HG03045 (cell line): ENCODE measurements around the gene SRP68.

ENCODE experiments used
- ATAC-seq: cut with Tn5 transposase; IDR thresholded peaks from one replicate; pipeline ENCODE4 v1.9.1; 2021; ENCODE audit warnings: mild to moderate bottlenecking, moderate library complexity; ENCODE audit not compliant: unreplicated experiment

SRP68 gene

DNA sequence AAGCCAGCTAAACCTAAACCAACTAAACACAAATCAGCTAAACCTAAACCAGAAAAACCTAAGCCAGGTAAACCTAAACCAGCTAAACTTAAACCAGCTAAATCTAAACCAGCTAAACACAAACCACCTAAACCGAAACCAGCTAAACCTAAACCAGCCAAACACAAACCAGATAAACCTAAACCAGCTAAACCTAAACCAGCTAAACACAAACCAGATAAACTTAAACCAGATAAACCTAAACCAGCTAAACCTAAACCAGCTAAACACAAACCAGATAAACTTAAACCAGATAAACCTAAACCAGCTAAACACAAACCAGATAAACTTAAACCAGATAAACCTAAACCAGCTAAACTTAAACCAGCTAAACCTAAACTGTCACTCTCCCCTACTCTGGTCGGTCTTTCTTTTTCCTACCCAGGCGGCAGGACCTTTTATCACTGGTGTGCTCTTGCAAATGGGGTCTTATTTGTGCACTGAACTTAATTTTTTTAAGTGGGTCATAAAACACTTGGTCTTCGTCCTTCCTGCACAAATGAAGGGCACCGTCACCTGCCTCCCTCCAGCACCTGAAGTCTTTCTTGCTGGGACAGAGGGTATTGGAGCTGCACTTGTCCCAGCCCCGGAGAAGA is 52.4 kb downstream of the SRP68 start:
- ATAC-seq = no peak

DNA sequence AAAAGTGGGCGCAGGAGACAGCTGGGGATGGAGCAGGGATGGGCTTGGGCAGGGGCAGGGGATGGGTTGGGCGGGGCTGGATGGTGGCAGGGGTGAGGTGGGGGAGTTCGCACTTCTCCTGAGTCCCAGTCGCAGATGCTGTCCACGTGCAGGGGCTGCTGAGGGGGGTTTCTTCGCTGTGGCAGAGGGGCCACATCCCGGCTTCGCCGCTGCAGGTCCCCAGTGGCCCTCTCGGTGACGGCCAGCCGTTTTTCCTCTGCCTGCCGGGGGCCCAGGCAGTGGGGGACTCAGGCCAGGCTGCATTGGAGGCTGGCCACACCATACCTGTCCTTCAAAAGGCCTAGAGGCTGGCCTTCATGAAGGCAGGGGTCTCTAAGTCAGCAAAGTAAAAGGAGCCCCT is 53.5 kb downstream of the SRP68 start:
- ATAC-seq = no peak

- no peak for ATAC-seq
Observed at GRCh38 chr17:76018340-76018680, 54.0 kb downstream of the SRP68 start.

DNA sequence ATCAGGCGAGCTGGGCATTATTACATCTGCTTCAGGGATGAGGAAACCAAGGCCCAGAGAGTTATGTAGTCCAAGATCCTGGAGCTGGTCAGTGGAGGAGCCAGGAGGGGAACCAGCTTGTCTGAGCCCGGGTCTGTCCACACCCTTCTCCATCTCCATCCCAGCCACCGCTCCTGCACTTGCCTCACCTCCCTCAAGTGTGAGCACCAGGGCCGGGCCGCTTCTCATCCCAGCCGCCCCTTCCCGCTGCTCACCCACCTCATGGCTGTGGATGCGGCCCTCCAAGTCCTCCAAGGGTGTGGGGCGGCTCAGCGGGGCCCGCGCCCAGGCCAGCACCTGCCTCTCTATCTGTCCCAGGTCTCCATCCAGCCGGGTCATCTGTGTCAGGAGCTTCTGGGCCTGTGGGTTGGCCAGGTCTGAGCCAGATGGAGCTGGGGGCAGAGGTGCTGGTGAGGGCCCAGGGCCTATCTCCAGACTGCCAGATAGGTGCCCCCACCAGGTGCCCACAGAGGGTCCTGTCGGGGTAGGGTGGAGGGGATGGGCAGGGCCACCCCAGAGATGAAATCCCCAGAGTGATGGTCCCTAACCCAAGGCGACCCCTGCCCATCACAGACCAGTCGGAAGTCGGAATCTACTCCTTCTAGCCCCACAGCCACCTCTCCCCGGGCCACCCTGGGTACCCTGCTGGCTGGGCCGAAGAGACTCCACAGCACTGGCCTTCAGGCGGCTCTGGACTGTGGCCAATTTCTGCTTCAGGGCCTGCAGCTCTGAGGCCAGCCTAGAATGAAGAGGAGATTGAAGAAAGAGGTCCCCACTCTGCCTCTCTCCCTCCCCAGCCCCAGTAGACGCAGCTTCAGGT is 54.6 kb downstream of the SRP68 start:
- no peak for ATAC-seq

DNA sequence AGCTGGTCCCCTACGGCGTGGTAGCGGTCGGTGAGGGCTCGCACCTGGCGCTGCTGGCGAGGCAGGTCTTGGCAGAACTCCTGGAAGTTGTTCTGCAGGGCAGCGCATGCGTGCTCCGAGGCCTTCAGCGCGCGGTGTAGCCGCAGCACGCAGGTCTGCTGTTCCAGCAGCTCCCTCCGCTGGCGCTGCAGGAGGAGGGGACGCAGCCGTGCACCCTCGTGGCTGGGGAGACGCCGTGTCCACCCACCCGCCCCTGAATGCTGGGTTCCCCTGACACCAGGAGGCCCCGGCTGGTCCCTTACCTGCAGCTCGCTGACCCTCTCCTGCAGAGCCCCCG is 57.4 kb downstream of the SRP68 start:
- no peak for ATAC-seq

- no peak for ATAC-seq
Observed at GRCh38 chr17:76014100-76014924, 58.0 kb downstream of the SRP68 start.

DNA sequence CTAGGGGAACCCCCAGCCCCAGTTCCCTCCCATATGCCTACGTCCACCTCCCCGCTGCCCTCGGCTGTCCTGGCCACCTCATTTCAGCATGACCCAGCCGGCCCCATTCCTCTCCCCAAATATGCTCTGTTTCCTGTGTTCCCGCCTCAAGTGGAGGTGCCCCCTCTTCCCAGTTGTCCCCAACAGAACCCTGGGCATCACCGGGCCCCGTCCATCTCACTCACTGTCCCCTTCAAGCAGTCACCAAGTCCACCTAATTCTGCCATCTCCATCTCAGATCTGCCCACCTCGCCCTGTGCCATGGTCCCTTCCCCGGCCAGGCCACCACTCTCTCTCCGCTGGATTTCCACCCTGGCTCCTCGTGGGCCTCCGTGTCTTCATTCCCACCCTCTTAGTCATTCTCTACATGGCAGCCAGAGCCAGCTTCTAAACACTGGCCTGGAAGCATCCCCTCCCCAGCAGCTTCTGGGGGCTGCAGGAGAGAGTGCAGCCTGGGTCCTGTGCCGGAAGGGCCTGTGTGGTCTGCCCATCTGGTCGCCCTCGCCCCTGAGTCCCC is 58.9 kb downstream of the SRP68 start:
- ATAC-seq = no peak

GRCh38 chr17:76011951-76012350 is 60.4 kb downstream of the SRP68 start:
- no peak for ATAC-seq

DNA sequence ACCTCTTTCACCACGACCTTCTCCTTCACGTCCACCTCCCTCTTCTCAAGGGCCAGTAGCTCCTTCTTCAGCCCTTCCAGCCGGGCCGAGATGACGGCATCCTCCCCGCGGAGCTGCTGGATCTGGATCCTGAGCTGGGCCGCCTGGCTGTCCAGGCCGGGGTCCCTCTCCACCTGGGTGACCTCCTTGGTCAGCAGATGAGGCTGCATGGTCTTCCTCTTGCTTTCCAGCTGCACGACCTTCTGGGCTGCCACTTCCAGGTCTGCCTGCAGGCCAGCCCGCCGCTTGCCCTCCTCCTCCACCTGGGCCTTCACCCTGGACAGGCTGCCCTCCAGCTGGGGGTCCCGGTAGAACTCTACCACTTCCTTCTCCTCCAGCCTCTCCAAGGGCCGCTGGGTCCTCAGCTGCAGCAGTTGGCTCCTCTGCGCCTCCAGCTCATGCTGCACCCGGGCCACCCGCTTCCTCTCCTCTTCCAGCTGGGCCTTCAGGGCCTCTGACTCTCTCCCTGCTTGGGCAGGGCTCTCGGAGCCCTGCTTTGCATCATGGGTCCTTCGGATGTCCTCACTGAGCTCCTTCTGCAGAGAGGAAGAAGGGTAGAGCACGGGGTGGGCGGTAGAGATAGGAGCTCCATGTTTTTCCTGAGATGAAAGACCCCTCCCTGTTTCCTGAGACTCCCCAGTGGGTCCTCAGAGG is 62.2 kb downstream of the SRP68 start:
- ATAC-seq = no peak

- no peak for ATAC-seq
Observed at GRCh38 chr17:76009447-76009846, 62.9 kb downstream of the SRP68 start.

- ATAC-seq = no peak
Observed at GRCh38 chr17:76008630-76009425, 63.5 kb downstream of the SRP68 start.

DNA sequence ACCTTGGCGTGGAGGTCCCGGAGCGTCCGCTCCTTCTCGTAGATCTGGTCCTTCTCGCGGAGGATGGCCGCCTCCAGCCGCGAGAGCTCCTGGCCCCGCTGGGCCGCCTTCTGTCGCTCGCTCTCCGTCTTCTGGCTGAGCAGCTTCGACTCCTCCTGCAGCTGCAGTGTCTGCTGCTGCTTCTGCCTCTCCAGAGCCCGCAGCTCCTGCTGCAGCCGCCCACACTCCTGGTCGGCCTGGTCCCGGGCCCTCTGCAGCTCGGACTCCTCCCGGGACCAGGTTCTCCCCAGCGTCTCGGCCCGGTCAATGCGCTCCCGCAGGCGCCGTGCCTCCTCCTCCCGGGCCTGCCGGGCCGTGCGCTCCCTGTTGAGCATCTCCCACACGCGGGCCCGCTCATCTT is 64.1 kb downstream of the SRP68 start:
- ATAC-seq = no peak

DNA sequence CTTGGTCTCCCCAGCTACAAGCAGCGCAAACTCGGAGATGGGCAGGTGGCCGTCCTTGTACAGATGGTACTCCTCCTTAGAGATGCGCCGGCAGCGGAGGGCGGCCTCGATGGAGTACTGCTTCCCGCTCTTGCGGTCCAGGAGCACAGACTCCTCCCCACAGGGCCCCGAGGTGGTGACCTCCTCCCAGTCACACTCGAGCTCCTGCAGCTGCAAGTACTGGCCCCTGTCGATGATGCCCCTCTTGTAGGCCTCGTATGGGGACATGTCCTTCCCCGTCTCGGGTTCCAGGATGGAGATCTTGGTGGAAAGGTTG is 64.5 kb downstream of the SRP68 start:
- ATAC-seq = no peak

DNA sequence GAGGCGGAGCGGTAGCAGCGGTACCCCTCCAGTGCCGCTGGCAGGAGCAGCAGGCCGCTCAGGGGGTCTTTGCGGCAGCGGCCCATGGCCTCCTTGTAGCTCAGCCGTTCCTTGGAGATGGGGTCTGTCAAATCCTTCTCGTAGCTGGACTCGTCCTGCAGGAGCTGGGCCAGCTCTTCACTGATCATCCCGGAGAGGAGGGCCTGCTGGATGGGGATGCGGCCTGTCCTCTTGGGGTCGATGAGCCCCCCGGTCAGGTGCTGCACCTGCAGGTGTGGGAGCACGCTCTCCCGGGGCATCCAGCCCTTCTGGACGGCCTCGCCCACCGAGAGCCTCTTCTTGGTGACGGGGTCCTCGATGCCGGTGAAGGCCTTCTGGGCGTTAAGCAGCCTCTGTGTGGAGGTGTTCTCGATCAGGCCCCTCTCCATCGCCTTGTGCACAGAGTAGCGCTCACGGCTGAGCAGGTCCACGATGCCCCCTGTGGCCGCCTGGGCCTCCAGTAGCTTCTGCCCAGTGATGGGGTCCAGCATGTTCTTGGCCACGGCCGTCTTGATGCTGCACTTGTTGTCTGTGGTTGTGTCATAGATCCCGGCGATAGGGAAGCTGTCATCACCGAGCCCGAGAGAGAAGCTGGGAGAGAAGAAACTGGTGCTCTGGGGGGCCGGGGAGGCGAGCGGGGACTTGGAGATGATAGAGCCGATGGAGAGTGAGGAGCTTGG is 65.0 kb downstream of the SRP68 start:
- ATAC-seq = no peak

- no peak for ATAC-seq
Observed at GRCh38 chr17:76005263-76006149, 66.8 kb downstream of the SRP68 start.

GRCh38 chr17:76004750-76005262 is 67.5 kb downstream of the SRP68 start:
- no peak for ATAC-seq

GRCh38 chr17:76003915-76004314 is 68.4 kb downstream of the SRP68 start:
- no peak for ATAC-seq

DNA sequence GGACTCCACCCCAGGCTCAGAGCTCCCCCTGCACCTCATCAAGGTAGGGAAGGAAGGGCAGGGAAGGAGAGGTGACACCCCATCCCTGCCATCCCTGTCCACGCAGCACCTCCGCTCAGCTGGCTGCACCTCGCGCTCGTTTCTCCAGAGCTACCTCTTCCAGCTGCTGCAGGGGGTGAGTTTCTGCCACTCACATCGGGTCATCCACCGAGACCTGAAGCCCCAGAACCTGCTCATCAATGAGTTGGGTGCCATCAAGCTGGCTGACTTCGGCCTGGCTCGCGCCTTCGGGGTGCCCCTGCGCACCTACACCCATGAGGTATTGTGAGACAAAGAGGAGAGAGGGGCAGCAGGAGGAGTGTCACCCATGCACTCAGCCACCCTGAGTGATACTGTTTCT is 70.2 kb downstream of the SRP68 start:
- no peak for ATAC-seq
